ENCODE results near the gene COQ8B. TPM values are rescaled to one million over a fixed set of nuclear protein-coding genes. Genes with fewer than 3 reads are reported as not detected.
A peak's percentile ranks its signal among the peaks of the same experiment; 100 is the strongest.

Gene COQ8B
- total and polyA plus RNA-seq, 2 of the 4 experiments (the other 2 are of a cell fraction) = 14.9 to 23.2 TPM

DNA sequence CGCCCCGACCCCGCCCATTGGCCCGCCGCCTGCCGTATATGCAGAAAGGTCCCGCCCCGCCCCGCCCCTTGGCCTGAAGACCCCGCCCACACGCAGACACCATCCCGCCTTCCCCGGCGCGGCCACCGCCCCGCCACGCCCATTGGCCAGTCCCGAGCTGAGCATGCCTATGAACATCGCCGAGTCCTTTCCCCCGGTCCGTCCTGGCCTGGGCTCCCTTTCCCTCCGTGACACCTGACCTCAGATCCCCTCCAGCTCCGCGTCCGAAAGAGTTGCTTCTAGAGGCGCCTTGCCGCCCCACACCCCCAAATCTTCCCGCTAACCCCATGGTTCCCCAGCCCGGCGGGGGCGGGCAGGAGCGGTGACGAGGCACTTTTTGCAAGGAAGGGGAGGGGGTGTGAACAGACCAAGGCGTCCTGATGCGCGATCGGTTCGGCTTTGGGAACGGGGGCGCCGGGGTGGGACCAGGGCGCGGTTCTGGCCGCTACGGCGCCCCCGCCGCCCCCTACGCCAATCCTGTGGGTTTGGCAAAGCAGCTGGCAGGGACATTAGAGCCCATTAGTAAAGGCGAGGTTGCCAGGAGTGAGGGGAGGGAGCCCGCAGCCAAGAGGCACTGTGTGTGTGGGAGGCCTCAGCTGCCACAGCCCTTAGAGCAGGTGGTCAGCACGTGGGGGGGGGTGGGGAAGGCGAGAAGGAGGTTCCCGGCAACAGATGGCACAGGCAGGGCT, 25.8 kb downstream of the COQ8B start:
- Histone ChIP-seq H3K14ac (replicated peaks; ENCODE audit: low read depth, low read length) (peak overlapping the region; percentile 96), H3K4me3 (ENCODE audit: insufficient read depth, low read depth, low read length) (peak overlapping the region; percentile 47), H2AK5ac (ENCODE audit: low read depth, low read length) (peak overlapping the region; percentile 71), H3K4me2 (ENCODE audit: low read depth, low read length) (peak overlapping the region; percentile 78), H2BK15ac (ENCODE audit: low read depth, low read length) (peak overlapping the region; percentile 89; the same call in 1 of the 3 replicates), H2BK5ac (ENCODE audit: low read depth, low read length, poor library complexity, severe bottlenecking) (peak overlapping the region; percentile 89), H3K4me1 (ENCODE audit: control insufficient read depth, insufficient read depth, low read length) (peaks cover 17% of the 10 kb centered on the region), H2AFZ (replicated peaks; ENCODE audit: low read length, poor library complexity) (peak overlapping the region; percentile 97), H3K9me3 (ENCODE audit: control insufficient read depth, insufficient read depth, low read length) (no peaks in the 10 kb centered on the region), H2BK20ac (ENCODE audit: low read depth, low read length) (peak overlapping the region; percentile 60; the same call in 1 of the 2 replicates), H3K18ac (ENCODE audit: low read depth, low read length) (peak overlapping the region; percentile 82), H4K20me1 (ENCODE audit: insufficient read depth, low read length) (peaks cover 30% of the 10 kb centered on the region), H2AK9ac (replicated peaks; ENCODE audit: low read depth, low read length, poor library complexity) (peak overlapping the region; percentile 97), H3K9me1 (ENCODE audit: insufficient read depth, low read length) (peaks cover 28% of the 10 kb centered on the region), H3K9ac (ENCODE audit: low read depth, low read length) (peak overlapping the region; percentile 77), H3K27ac (ENCODE audit: insufficient read depth, low read length) (peak overlapping the region; percentile 90), H2BK120ac (ENCODE audit: low read depth, low read length) (peak overlapping the region; percentile 90), H3K36me3 (ENCODE audit: control insufficient read depth, insufficient read depth, low read length) (peaks cover 31% of the 10 kb centered on the region), H4K8ac (ENCODE audit: low read depth in 2 of 2, low read length in 2 of 2) (peak overlapping the region; percentile 89 to 93), H4K5ac (ENCODE audit: low read depth, low read length) (peak overlapping the region; percentile 45), H4K91ac (ENCODE audit: insufficient read depth, low read depth, low read length) (peak overlapping the region; percentile 89), H3K79me1 (ENCODE audit: low read depth in 1 of 2, low read length in 2 of 2) (peaks cover 19 to 43% of the 10 kb centered on the region in 2 experiments), H3K23ac (ENCODE audit: low read depth, low read length) (peak overlapping the region; percentile 89; the same call in 1 of the 2 replicates), H3K4ac (ENCODE audit: low read depth, low read length) (peak overlapping the region; percentile 99), H3K56ac (ENCODE audit: extremely low read depth, insufficient read depth, low read length) (peak overlapping the region; percentile 78; the same call in 1 of the 2 replicates), H3K27me3 (ENCODE audit: control insufficient read depth, insufficient read depth, low read length) (no peaks in the 10 kb centered on the region)
- peak; percentile 89 for TF ChIP-seq BHLHE40 (IDR thresholded peaks at IDR 0.05; ENCODE audit: low read depth, low read length)
- no peak for TF ChIP-seq CEBPB (IDR thresholded peaks at IDR 0.05; ENCODE audit: low read depth, low read length)
- TF ChIP-seq, protein P1, sequence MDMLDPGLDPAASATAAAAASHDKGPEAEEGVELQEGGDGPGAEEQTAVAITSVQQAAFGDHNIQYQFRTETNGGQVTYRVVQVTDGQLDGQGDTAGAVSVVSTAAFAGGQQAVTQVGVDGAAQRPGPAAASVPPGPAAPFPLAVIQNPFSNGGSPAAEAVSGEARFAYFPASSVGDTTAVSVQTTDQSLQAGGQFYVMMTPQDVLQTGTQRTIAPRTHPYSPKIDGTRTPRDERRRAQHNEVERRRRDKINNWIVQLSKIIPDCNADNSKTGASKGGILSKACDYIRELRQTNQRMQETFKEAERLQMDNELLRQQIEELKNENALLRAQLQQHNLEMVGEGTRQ (IDR thresholded peaks at IDR 0.05; ENCODE audit: low read depth, low read length) = 0 out of 2 replicates have a peak, but pooled peaks have one; percentile 6
- peak; percentile 48; the same call in 1 of the 2 replicates for TF ChIP-seq MAFK (IDR thresholded peaks at IDR 0.05; ENCODE audit: low read depth, low read length)
- TF ChIP-seq MXI1 (IDR thresholded peaks at IDR 0.05; ENCODE audit: borderline replicate concordance, low read depth, low read length) = peak; percentile 51; the same call in 1 of the 2 replicates
- TF ChIP-seq MAZ (IDR thresholded peaks at IDR 0.05; ENCODE audit: borderline replicate concordance, low read depth, low read length) = peak; percentile 42; the same call in 1 of the 2 replicates
- no peak for TF ChIP-seq FOS (IDR thresholded peaks at IDR 0.05; ENCODE audit: low read depth, low read length)
- TF ChIP-seq NFE2L2 (IDR thresholded peaks at IDR 0.05; ENCODE audit: low read depth, low read length) = peak; percentile 94
- TF ChIP-seq RAD21 (IDR thresholded peaks at IDR 0.05; ENCODE audit: low read length) = no peak
- TF ChIP-seq, protein P2, sequence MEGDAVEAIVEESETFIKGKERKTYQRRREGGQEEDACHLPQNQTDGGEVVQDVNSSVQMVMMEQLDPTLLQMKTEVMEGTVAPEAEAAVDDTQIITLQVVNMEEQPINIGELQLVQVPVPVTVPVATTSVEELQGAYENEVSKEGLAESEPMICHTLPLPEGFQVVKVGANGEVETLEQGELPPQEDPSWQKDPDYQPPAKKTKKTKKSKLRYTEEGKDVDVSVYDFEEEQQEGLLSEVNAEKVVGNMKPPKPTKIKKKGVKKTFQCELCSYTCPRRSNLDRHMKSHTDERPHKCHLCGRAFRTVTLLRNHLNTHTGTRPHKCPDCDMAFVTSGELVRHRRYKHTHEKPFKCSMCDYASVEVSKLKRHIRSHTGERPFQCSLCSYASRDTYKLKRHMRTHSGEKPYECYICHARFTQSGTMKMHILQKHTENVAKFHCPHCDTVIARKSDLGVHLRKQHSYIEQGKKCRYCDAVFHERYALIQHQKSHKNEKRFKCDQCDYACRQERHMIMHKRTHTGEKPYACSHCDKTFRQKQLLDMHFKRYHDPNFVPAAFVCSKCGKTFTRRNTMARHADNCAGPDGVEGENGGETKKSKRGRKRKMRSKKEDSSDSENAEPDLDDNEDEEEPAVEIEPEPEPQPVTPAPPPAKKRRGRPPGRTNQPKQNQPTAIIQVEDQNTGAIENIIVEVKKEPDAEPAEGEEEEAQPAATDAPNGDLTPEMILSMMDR (conservative IDR thresholded peaks at IDR 0.05; ENCODE audit: low read depth, low read length) = no peak
- peak; percentile 86 for DNase-seq
- CTCF ChIA-PET = no interaction called here
- no TSS peak for BruUV-seq (replicated peaks)
- ATAC-seq (ENCODE audit: low read depth) = peak; percentile 87
- intact Hi-C loops (cut with micrococcal nuclease) = loop anchor here (2.0 kb wide), 2 partner anchors 24 to 60 kb away; partner anchors contain the start of genes ACTMAP and SNRPA
- dilution Hi-C loops (cut with HindIII; ENCODE audit: low sequenced_read_pairs, unreplicated experiment) = no loop called here
- in situ Hi-C loops (cut with MboI; ENCODE audit: low sequenced_read_pairs) = no loop called here
- POLR2A ChIA-PET (ENCODE audit: unreplicated experiment) = interaction anchor here (0.7 kb wide), 1 partner anchor 207 kb away, joined by 3 read pairs; no protein-coding TSS in a partner anchor
- WGBS, 2 experiments (ENCODE audit: extremely low coverage in 2 of 2, insufficient read length in 1 of 2) = 0% methylated on average over 12 of the region's 56 CpGs; no CpG with 5 or more reads in 1 of the 2 experiments

Data from IMR-90 (cell line).